Left cardiac atrium (tissue), 4 donors: ENCODE measurements around the gene ARHGAP9. TPM values are rescaled to one million over a fixed set of nuclear protein-coding genes. Genes with fewer than 3 reads are reported as not detected.

ENCODE experiments used
- ATAC-seq, 2 donors: fragments of 200-7000 bp; cut with Tn5 transposase; one replicate each; pipeline ENCODE4 v1.9.1; 2020; ENCODE audit warnings: mild to moderate bottlenecking in 2 of 2, moderate library complexity in 2 of 2
- DNase-seq: peaks from one replicate; pipeline ENCODE4 v3.0.0-alpha.2; 2020
- intact Hi-C, 2 donors: fragments of 100-400 bp; cut with DNase I; formaldehyde crosslinking; loops; one replicate each; pipeline versions ENCODE4 v1.14.1 to v1.15.1; 2022 to 2023
- total RNA-seq, 2 donors: library from RNA; stranded (reverse); fragmentation: NEBNext Ultra II Directional; extraction: Animal tissue kit (Norgen Biotek cat#: 25700); gene quantifications; one replicate each; pipeline ENCODE4 v1.2.1, GENCODE V29; 2021
- donor health status: DM: no; HTN: yes; CAD: no.
- donor health status: DM: no; HTN: yes; CAD: no; lungs with severe emphysema.
- donor health status: DM: yes; HTN: yes; CAD: no.
- donor health status: Dilated cardiomyopathy.

The ARHGAP9 gene
- total RNA-seq, 2 donors from 2014 or later: 8.0 to 15.2 TPM

DNA sequence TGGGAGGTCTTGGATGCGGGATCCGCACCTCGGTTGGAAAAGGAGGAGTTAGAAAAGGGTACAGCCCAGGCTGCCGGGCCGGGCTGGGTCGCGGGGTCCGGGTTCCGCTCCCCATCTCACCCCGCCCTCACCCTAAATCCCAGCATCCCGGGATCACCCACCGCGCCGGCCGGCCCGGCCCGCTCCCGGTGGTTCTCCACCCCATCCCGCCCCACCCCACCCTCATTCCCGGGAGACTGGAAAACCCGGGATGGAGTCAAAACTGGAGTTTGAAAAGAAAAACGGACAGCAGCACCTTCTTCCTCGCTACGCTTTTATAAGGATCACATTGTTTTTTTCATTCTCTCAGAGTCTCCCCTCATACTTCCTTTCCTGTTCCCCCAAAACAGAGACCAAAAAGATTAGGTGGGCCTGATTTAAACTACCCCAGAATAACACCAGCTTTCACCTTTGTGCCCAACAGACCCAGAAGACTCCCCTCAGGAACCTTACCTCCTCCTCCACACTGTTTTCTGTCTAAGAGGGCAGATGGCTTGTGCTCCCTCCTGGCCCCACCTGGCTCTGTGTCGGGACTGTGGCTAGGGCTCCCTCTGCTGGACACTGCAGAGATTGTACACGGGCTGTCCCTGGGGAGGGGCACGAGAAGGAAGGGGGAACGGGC lies 17.3 kb downstream of the ARHGAP9 start:
- peak; percentile 88 for DNase-seq
- peak; percentile 73 to 76 for ATAC-seq
- intact Hi-C loops: no loop called here

GRCh38 chr12:57461917-57462250 lies 17.8 kb downstream of the ARHGAP9 start:
- intact Hi-C loops: no loop called here
- no peak for DNase-seq
- ATAC-seq: no peak

GRCh38 chr12:57461276-57461916 lies 18.3 kb downstream of the ARHGAP9 start:
- DNase-seq: peak; percentile 74
- peak; percentile 35 to 64 for ATAC-seq
- intact Hi-C loops: no loop called here

GRCh38 chr12:57460841-57461275 lies 18.8 kb downstream of the ARHGAP9 start:
- intact Hi-C loops: no loop called here
- ATAC-seq (no peak), DNase-seq (no peak)

GRCh38 chr12:57460468-57460784 lies 19.2 kb downstream of the ARHGAP9 start:
- ATAC-seq: no peak
- no peak for DNase-seq
- intact Hi-C loops: no loop called here

DNA sequence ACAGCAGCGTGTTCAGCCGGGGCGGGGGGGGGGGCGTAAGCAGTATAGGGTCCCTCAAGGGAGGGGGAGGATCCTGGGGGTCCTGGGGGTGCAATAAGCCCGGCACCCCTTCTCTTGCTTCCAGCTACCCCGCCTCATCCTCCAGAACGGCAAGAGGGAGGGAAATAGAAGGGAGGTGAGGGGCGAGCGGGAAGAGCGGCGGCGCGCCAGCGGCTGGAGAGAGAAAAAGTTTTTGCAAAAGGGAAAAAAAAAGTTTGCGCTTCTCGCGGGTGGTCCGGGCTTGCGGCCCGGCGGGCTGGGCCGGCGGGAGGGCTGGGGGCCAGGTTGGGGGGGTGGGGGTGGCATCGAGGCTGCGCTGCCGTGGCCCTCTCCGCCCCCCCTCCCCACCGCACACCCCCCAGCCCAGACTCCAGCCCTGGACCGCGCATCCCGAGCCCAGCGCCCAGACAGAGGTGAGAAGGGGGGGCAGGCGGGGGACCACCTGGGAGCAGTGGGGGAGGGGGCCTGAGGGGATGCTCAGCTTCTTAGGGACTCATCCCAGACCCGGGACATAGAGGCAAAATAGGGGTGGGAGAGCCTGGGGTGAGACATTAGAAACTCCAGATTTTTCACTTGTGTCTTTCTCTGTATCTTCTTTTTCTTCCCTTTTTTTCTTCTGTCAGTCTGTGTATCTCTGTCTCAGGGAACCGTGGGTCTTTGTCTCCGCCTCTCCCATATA lies 19.8 kb downstream of the ARHGAP9 start, which contains the start of gene GLI1:
Gene GLI1 (plus strand): TSS at position 36 of the 718 bp plus-strand sequence. CDS start 3,907 bp downstream, outside the sequence.
- intact Hi-C loops: loop anchor here in 1 of 2 donors (5.0 kb wide), 1 partner anchor 248 kb away; no protein-coding TSS in a partner anchor
- DNase-seq: no peak
- peak; percentile 42 to 51 for ATAC-seq

DNA sequence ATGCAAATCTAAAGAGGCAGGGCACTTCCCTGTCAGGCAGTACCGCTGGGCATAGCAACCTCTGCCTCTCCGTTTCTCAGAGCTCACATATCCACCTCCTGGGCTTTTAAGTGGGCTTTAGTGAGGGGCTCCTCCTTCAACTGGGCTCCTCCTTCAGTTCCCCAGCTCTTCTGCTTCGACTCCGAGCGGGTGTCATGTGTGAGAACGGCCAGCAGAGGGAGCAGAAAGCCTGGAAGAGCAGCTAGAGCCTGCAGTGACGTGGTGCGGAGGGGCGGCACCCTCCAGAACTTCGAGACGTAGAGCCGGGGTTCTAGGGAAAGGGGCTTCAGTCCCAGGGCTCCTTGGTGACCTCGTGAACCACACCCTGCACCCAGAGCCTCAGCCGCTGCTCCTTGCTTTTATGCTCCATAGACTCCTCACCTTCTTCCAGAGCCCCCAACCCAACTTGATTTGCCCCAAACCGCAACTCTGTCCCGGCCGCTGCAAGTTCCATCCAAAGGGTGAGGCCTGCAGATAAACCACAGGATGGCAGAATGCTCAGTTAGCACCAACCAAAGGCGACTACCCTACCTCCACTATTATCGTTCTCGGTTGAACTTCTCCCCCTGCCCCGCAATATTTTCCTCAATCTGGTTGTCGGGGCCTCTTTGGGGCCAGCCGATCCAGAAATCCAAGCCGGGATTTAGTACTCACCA lies 20.5 kb downstream of the ARHGAP9 start:
- ATAC-seq (peak; percentile 78), DNase-seq (peak; percentile 94)
- intact Hi-C loops: loop anchor here in 1 of 2 donors (5.0 kb wide), 1 partner anchor 247 kb away; no protein-coding TSS in a partner anchor

- intact Hi-C loops: loop anchor here in 1 of 2 donors (5.0 kb wide), 1 partner anchor 246 kb away; no protein-coding TSS in a partner anchor
- DNase-seq: no peak
- ATAC-seq: no peak
These were observed 21.0 kb downstream of the ARHGAP9 start for GRCh38 chr12:57458665-57459054.

GRCh38 chr12:57456737-57457490 lies 22.8 kb downstream of the ARHGAP9 start:
- intact Hi-C loops: loop anchor here in 1 of 2 donors (5.0 kb wide), 1 partner anchor 245 kb away; no protein-coding TSS in a partner anchor
- ATAC-seq: no peak
- DNase-seq: no peak

- DNase-seq: no peak
- intact Hi-C loops: loop anchor here in 1 of 2 donors (5.0 kb wide), 1 partner anchor 244 kb away; no protein-coding TSS in a partner anchor
- no peak for ATAC-seq
These were observed 23.4 kb downstream of the ARHGAP9 start for GRCh38 chr12:57456145-57456700.

- DNase-seq (no peak), ATAC-seq (no peak)
- intact Hi-C loops: loop anchor here in 1 of 2 donors (5.0 kb wide), 1 partner anchor 243 kb away; no protein-coding TSS in a partner anchor
These were observed 24.1 kb downstream of the ARHGAP9 start for GRCh38 chr12:57455374-57456144.

GRCh38 chr12:57454566-57455373 lies 24.9 kb downstream of the ARHGAP9 start, which contains the start of gene INHBE:
TSS of gene INHBE (plus strand) at chr12:57455307. CDS start at chr12:57455537, 230 bp downstream.
- no peak for ATAC-seq
- no peak for DNase-seq
- intact Hi-C loops: loop anchor here (5.0 kb wide), 3 partner anchors 147 to 242 kb away; no protein-coding TSS in a partner anchor

- intact Hi-C loops: loop anchor here (5.0 kb wide), 2 partner anchors 147 to 192 kb away; no protein-coding TSS in a partner anchor
- ATAC-seq (no peak), DNase-seq (no peak)
These were observed 25.5 kb downstream of the ARHGAP9 start for GRCh38 chr12:57454213-57454565.

DNA sequence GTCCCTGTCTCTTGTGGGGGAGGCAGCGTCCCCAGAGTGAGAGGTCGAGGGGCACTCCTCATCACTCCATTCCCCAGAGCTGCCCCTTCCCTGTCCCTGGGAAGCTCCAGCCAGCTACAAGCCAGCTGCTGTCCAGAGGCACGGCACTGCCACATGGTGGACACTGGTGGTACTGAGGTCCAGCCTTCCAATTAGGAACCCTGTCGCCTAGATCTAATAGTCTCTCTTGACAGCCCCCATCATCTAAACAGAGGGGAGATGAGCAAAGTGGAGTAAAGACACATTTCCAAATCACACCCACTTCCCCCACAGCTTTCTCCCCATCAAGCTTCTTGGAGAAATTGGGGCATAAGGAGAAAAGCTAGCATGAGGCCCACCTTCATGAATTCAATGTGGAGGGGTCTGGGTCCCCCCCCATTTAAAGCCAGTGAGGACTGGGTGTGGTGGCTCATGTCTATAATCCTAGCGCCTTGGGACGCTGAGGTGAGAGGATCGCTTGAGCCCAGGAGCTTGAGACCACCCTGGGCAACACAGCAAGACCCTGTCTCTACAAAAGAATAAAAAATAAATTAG lies 26.6 kb downstream of the ARHGAP9 start:
- DNase-seq: peak; percentile 86
- intact Hi-C loops: loop anchor here (1.0 to 5.0 kb wide), 3 partner anchors 146 to 191 kb away; no protein-coding TSS in a partner anchor
- peak; percentile 83 to 86 for ATAC-seq

DNA sequence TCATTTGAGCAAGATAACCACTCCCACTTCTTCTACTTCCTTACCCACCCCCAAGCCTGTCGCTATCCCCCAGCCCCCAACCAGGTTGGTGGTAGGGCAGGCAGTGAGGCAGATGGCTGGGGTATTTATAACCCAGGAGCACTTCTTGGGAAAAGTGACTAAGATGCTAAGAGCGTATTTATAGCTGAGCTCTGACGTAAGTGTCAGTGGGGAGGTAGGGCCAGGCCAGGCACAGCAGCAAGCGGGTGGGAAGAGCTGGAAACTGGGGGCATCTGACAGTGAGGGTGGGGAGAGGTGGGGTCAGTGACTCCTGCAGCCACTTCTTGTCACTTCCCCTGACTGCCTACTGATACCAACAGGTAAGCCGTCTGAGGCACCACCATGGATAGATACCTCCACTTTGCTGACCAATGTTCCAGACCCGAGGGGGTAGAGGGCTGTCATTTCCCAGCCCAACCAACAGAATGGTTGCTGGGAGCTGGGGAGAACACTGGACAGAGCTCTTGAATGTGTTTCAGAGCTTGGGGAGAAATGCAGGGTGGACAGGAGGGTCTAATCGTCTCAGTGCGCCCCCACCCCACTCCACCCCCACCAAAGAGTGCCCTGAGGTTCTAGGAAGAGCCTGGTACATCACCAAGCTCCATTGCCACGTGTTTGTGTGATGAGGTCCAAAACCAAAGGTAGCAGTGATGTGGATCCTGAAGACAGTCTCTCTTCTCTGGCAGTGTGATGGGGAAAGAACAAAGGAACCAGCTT lies 27.3 kb downstream of the ARHGAP9 start:
- peak; percentile 83 to 84 for ATAC-seq
- intact Hi-C loops: loop anchor here (5.0 kb wide), 2 partner anchors 145 to 190 kb away; no protein-coding TSS in a partner anchor
- DNase-seq: peak; percentile 48
